Transverse colon (tissue), 3 donors: Measurements from ENCODE around the gene SNRNP27.
"Not testable (repeated sequence)": the region's sequence is repeated elsewhere in the genome, so short reads cannot be mapped to it uniquely, and the experiment has no call there.

Experiments used
- EP300 ChIP-seq: sonication (generic); formaldehyde crosslinking; IDR thresholded peaks from one replicate; pipeline ENCODE4 v1.6.1; 2017; ENCODE audit warnings: antibody characterized with exemption, low read depth
- TF ChIP-seq, protein P1 (sequence below), 5 experiments: fragments of 200-600 bp in 3 of 5; fragments of 450-650 bp in 2 of 5; sonication (generic) in 3 of 5; IDR thresholded peaks; 1 replicate in 2 of 5; 2 replicates in 3 of 5; pipeline ENCODE4 v1.5.1; 2016 to 2017; ENCODE audit warnings: antibody characterized with exemption in 5 of 5, inconsistent platforms in 3 of 5, mild to moderate bottlenecking in 2 of 5, moderate library complexity in 1 of 5

DNA sequence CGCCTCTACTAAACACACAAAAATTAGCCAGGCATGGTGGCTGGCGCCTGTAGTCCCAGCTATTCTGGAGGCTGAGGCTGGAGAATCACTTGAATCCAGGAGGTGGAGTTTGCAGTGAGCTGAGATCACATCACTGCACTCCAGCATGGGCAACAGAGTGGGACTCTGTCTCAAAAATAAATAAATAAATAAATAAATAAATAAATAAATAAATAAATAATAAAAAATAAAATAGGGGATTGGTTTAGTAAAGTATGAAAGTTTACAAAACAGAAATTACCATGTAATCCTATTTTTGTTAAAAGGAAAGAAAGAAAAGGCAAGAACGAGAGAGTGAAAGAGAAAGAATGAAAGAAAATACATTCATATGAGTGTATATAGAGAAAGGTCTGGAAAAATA, 56.9 kb downstream of the SNRNP27 start:
- TF ChIP-seq, protein P1, sequence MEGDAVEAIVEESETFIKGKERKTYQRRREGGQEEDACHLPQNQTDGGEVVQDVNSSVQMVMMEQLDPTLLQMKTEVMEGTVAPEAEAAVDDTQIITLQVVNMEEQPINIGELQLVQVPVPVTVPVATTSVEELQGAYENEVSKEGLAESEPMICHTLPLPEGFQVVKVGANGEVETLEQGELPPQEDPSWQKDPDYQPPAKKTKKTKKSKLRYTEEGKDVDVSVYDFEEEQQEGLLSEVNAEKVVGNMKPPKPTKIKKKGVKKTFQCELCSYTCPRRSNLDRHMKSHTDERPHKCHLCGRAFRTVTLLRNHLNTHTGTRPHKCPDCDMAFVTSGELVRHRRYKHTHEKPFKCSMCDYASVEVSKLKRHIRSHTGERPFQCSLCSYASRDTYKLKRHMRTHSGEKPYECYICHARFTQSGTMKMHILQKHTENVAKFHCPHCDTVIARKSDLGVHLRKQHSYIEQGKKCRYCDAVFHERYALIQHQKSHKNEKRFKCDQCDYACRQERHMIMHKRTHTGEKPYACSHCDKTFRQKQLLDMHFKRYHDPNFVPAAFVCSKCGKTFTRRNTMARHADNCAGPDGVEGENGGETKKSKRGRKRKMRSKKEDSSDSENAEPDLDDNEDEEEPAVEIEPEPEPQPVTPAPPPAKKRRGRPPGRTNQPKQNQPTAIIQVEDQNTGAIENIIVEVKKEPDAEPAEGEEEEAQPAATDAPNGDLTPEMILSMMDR (IDR thresholded peaks at IDR 0.05) = not testable (repeated sequence)
- TF ChIP-seq EP300 = not testable (repeated sequence)
